IPS-15b (cell line): ENCODE data around the gene TMEM236.
"Not testable (repeated sequence)": the region's sequence is repeated elsewhere in the genome, so short reads cannot be mapped to it uniquely, and the experiment has no call there.

Experiments
- H3K27me3 ChIP-seq: one replicate; pipeline ENCODE4 v1.6.1; 2013; ENCODE audit warnings: low read length; ENCODE audit not compliant: control insufficient read depth, insufficient read depth
- H3K36me3 ChIP-seq: one replicate; pipeline ENCODE4 v1.6.1; 2013; ENCODE audit warnings: low read length; ENCODE audit not compliant: control insufficient read depth, insufficient read depth
- H3K4me1 ChIP-seq: one replicate; pipeline ENCODE4 v1.6.1; 2013; ENCODE audit warnings: mild to moderate bottlenecking, low read length; ENCODE audit not compliant: control insufficient read depth, insufficient read depth
- H3K4me3 ChIP-seq: one replicate; pipeline ENCODE4 v1.5.1; 2013; ENCODE audit warnings: low read depth, low read length
- H3K9ac ChIP-seq: one replicate; pipeline ENCODE4 v1.6.1; 2013; ENCODE audit warnings: low read depth, mild to moderate bottlenecking, low read length
- H3K9me3 ChIP-seq: one replicate; pipeline ENCODE4 v1.6.1; 2013; ENCODE audit warnings: mild to moderate bottlenecking, low read length; ENCODE audit not compliant: control insufficient read depth, insufficient read depth

The TMEM236 gene

GRCh38 chr10:17751781-17752445 is at the start of gene TMEM236:
Gene TMEM236, plus strand, starts transcription at chr10:17752201. Its CDS starts 95 bp downstream, at chr10:17752296.
- Histone ChIP-seq H3K36me3 (no peaks in the 10 kb centered on the region), H3K4me1 (no peaks in the 10 kb centered on the region), H3K9ac (no peak within 1 kb of the TSS), H3K9me3 (no peaks in the 10 kb centered on the region), H3K27me3 (no peaks in the 10 kb centered on the region), H3K4me3 (no peak within 1 kb of the TSS)

GRCh38 chr10:17703706-17704105 is 48.3 kb upstream of the TMEM236 start:
- Histone ChIP-seq H3K36me3 (no peaks in the 10 kb centered on the region), H3K9me3 (no peaks in the 10 kb centered on the region)

GRCh38 chr10:17708821-17709220 is 43.2 kb upstream of the TMEM236 start:
- Histone ChIP-seq H3K9me3 (no peaks in the 10 kb centered on the region), H3K36me3 (peaks cover 3% of the 10 kb centered on the region), H3K4me3 (no peak overlapping the region), H3K9ac (no peak overlapping the region), H3K4me1 (no peaks in the 10 kb centered on the region), H3K27me3 (no peaks in the 10 kb centered on the region)

More at GRCh38 chr10:17703706-17704105, 48.3 kb upstream of the TMEM236 start:
- no peaks in the 10 kb centered on the region for H3K27me3 ChIP-seq
- no peak overlapping the region for H3K9ac ChIP-seq
- H3K4me3 ChIP-seq = no peak overlapping the region
- H3K4me1 ChIP-seq = no peaks in the 10 kb centered on the region

GRCh38 chr10:17709492-17709891 is 42.5 kb upstream of the TMEM236 start:
- no peaks in the 10 kb centered on the region for H3K4me1 ChIP-seq
- peaks cover 7% of the 10 kb centered on the region for H3K36me3 ChIP-seq
- H3K27me3 ChIP-seq = no peaks in the 10 kb centered on the region
- no peak overlapping the region for H3K9ac ChIP-seq
- H3K9me3 ChIP-seq = no peaks in the 10 kb centered on the region
- no peak overlapping the region for H3K4me3 ChIP-seq

- H3K4me3 ChIP-seq = no peak overlapping the region
- H3K4me1 ChIP-seq = no peaks in the 10 kb centered on the region
- H3K9me3 ChIP-seq = no peaks in the 10 kb centered on the region
- no peaks in the 10 kb centered on the region for H3K27me3 ChIP-seq
- H3K36me3 ChIP-seq = peaks cover 11% of the 10 kb centered on the region
- H3K9ac ChIP-seq = no peak overlapping the region
These were observed 41.8 kb upstream of the TMEM236 start for GRCh38 chr10:17710181-17710580.

- Histone ChIP-seq H3K4me1 (no peaks in the 10 kb centered on the region), H3K9me3 (no peaks in the 10 kb centered on the region), H3K9ac (no peak overlapping the region), H3K27me3 (no peaks in the 10 kb centered on the region), H3K4me3 (no peak overlapping the region), H3K36me3 (peaks cover 11% of the 10 kb centered on the region)
These were observed 39.9 kb upstream of the TMEM236 start for GRCh38 chr10:17712053-17712452.

GRCh38 chr10:17712717-17713471 is 39.1 kb upstream of the TMEM236 start:
- Histone ChIP-seq H3K27me3 (no peaks in the 10 kb centered on the region), H3K4me3 (no peak overlapping the region), H3K4me1 (no peaks in the 10 kb centered on the region), H3K9ac (no peak overlapping the region), H3K36me3 (peaks cover 11% of the 10 kb centered on the region), H3K9me3 (no peaks in the 10 kb centered on the region)

- no peaks in the 10 kb centered on the region for H3K9me3 ChIP-seq
- no peak overlapping the region for H3K4me3 ChIP-seq
- H3K9ac ChIP-seq = no peak overlapping the region
- H3K36me3 ChIP-seq = peaks cover 11% of the 10 kb centered on the region
- no peaks in the 10 kb centered on the region for H3K4me1 ChIP-seq
- no peaks in the 10 kb centered on the region for H3K27me3 ChIP-seq
These were observed 38.2 kb upstream of the TMEM236 start for GRCh38 chr10:17713758-17714157.

- Histone ChIP-seq H3K4me3 (no peak overlapping the region), H3K4me1 (no peaks in the 10 kb centered on the region), H3K27me3 (no peaks in the 10 kb centered on the region), H3K9ac (no peak overlapping the region), H3K9me3 (no peaks in the 10 kb centered on the region), H3K36me3 (peaks cover 11% of the 10 kb centered on the region)
These were observed 35.8 kb upstream of the TMEM236 start for GRCh38 chr10:17716161-17716560.

- not testable (repeated sequence) for H3K4me3 ChIP-seq, H3K4me1 ChIP-seq, H3K36me3 ChIP-seq, H3K9me3 ChIP-seq, H3K27me3 ChIP-seq, H3K9ac ChIP-seq
These were observed 29.5 kb upstream of the TMEM236 start for GRCh38 chr10:17722317-17723014.

GRCh38 chr10:17725703-17726102 is 26.3 kb upstream of the TMEM236 start:
- H3K27me3 ChIP-seq = no peaks in the 10 kb centered on the region
- no peak overlapping the region for H3K4me3 ChIP-seq
- no peaks in the 10 kb centered on the region for H3K9me3 ChIP-seq
- H3K9ac ChIP-seq = no peak overlapping the region
- peaks cover 3% of the 10 kb centered on the region for H3K36me3 ChIP-seq
- no peaks in the 10 kb centered on the region for H3K4me1 ChIP-seq
